Kidney epithelial cell (primary cell): Measurements from ENCODE around the gene LAS1L. TPM values are rescaled to one million over a fixed set of nuclear protein-coding genes. Genes with fewer than 3 reads are reported as not detected.
"Not testable (repeated sequence)": the region's sequence is repeated elsewhere in the genome, so short reads cannot be mapped to it uniquely, and the experiment has no call there.

Experiments
- DNase-seq: peaks from one replicate; pipeline ENCODE4 v3.0.0-alpha.2; 2010; ENCODE audit warnings: low read depth
- H3K27me3 ChIP-seq: 2 replicates; pipeline ENCODE4 v1.6.0; 2011; ENCODE audit warnings: low read length; ENCODE audit not compliant: control insufficient read depth, insufficient read depth
- H3K36me3 ChIP-seq: 2 replicates; pipeline ENCODE4 v1.5.1; 2011; ENCODE audit warnings: low read length; ENCODE audit not compliant: control insufficient read depth, insufficient read depth
- H3K4me3 ChIP-seq: 2 replicates; pipeline ENCODE4 v1.5.1; 2011; ENCODE audit warnings: low read depth, mild to moderate bottlenecking, control low read depth, low read length
- total RNA-seq: library from RNA; depleted of rRNA; stranded (reverse); fragments of >200 nt; gene quantifications from 2 replicates; pipeline ENCODE4 v1.2.3, GENCODE V29; 2015
- TF ChIP-seq, protein P1 (sequence below): IDR thresholded peaks from 2 replicates; pipeline ENCODE4 v1.5.1; 2011; ENCODE audit warnings: mild to moderate bottlenecking, moderate library complexity, low read length, control low read depth, inconsistent platforms; ENCODE audit not compliant: insufficient read depth, poor library complexity, severe bottlenecking

Gene LAS1L
- total RNA-seq, 1 donor from 2014 or later: 28.2 TPM

DNA sequence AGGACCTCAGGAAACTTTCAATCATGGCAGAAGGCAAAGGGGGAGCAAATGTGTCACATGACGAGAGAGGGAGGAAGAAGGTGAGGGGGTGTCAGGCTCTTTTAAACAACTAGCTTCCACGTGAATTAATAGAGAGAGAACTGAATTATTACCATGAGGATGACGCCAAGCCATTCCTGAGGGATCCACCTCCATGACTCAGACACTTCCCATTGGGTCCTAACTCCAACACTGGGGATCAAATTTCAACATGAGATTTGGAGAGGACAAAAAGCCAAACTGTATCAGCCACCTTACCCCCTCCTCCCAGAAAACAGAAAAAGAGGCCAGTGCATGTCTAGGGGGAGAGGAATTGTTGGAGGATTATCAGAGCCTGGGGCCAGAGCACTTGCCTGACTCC, 40.4 kb upstream of the LAS1L start:
- DNase-seq: no peak
- H3K4me3 ChIP-seq: no peak overlapping the region
- TF ChIP-seq, protein P1, sequence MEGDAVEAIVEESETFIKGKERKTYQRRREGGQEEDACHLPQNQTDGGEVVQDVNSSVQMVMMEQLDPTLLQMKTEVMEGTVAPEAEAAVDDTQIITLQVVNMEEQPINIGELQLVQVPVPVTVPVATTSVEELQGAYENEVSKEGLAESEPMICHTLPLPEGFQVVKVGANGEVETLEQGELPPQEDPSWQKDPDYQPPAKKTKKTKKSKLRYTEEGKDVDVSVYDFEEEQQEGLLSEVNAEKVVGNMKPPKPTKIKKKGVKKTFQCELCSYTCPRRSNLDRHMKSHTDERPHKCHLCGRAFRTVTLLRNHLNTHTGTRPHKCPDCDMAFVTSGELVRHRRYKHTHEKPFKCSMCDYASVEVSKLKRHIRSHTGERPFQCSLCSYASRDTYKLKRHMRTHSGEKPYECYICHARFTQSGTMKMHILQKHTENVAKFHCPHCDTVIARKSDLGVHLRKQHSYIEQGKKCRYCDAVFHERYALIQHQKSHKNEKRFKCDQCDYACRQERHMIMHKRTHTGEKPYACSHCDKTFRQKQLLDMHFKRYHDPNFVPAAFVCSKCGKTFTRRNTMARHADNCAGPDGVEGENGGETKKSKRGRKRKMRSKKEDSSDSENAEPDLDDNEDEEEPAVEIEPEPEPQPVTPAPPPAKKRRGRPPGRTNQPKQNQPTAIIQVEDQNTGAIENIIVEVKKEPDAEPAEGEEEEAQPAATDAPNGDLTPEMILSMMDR: no peak

DNA sequence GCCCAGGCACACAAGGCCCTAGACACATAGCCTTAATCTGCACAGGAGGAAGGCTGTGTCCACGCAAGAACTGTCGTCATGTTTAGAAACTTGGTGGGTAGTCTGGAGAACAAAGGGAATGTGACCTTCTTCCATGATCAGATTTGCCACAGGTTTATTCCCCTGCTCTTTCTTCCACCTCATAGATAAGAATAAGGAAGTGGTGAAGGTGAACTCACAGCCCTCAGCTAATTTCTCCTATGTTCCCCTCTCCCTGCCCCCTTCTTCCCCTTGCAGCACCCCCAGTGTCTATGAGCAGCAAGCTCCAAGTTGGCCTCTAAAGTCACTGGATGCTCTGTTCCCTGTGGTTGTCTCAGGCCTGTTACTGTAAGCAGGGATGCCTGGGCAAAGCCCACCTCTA, 39.8 kb upstream of the LAS1L start:
- no peaks in the 10 kb centered on the region for H3K36me3 ChIP-seq
- H3K27me3 ChIP-seq: no peaks in the 10 kb centered on the region
- H3K4me3 ChIP-seq: no peak overlapping the region
- TF ChIP-seq, protein P1: no peak
- no peak for DNase-seq

More for the DNA sequence above, 40.4 kb upstream of the LAS1L start:
- no peaks in the 10 kb centered on the region for H3K27me3 ChIP-seq
- H3K36me3 ChIP-seq: no peaks in the 10 kb centered on the region

DNA sequence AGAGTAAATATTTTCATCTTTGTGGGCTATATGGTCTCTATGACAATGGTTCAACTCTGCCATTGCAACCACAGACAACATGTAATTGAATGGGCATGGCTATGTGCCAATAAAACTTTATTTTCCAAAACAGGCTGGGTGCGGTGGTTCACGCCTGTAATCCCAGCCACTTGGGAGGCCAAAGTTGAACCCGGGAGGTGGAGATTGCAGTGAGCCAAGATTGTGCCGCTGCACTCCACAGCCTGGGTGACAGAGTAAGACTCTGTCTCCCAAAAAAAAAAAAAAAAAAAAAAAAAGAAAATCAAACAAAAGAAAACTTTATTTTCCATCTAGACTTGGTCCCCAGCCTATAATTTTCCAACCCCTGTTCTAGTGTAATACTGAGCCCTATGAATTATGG, 38.4 kb upstream of the LAS1L start:
- no peak overlapping the region for H3K4me3 ChIP-seq

DNA sequence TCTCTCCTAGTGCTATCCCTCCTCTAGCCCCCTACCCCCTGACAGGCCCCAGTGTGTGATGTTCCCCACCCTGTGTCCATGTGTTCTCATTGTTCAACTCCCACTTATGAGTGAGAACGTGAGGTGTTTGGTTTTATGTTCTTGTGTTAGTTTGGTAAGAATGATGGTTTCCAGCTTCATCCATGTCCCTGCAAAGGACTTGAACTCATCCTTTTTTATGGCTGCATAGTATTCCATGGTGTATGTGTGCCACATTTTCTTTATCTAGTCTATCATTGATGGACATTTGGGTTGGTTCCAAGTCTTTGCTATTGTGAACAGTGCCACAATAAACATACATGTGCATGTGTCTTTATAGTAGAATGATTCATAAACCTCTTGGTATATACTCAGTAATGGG, 28.3 kb upstream of the LAS1L start:
- H3K27me3 ChIP-seq, H3K36me3 ChIP-seq, DNase-seq, H3K4me3 ChIP-seq: not testable (repeated sequence)

More for the DNA sequence above, 38.4 kb upstream of the LAS1L start:
- TF ChIP-seq, protein P1: no peak
- no peak for DNase-seq
- Histone ChIP-seq H3K36me3 (no peaks in the 10 kb centered on the region), H3K27me3 (no peaks in the 10 kb centered on the region)

DNA sequence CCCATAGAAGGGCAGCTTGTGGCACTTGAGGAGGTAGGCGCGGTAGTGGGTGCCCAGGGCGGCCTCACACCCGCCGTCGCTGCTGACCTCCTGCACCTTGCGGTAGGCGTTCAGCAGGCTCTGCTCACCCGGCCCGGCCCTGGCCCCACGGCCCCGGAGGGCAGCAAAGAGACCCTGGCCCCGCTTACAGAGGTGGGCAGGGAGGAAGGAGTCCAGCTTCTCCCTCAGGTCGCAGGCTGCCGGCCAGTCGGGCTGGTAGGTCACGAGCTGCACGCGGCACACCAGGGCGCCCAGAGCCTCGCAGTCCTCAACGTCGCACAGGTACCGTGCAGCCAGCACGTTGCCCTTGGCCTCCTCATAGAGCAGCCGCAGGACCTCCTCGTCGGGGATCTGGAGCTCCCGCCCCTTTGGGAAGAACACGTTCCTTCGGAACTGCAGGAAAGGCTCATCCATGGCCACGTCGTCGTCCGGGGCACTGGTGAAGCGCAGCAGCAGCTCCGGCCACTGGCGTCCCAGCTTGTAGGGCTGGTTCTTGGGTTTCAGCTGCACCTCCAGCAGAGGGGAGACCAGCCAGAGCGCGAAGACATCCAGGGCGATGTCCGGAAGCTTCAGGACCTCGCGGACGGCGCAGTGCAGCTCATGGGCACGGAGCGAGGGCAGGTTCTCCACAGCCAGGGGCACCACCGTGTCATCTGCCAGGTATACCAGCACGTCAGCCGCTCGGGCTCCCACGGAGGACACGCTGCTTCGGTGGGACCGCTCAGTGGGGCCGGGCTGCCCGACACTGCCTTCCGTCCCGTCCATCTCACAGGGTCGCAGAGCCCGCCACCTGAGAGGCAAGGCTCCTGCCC, 17.1 kb upstream of the LAS1L start:
- no peak overlapping the region for H3K4me3 ChIP-seq
- no peaks in the 10 kb centered on the region for H3K27me3 ChIP-seq
- TF ChIP-seq, protein P1: no peak
- no peak for DNase-seq
- no peaks in the 10 kb centered on the region for H3K36me3 ChIP-seq

DNA sequence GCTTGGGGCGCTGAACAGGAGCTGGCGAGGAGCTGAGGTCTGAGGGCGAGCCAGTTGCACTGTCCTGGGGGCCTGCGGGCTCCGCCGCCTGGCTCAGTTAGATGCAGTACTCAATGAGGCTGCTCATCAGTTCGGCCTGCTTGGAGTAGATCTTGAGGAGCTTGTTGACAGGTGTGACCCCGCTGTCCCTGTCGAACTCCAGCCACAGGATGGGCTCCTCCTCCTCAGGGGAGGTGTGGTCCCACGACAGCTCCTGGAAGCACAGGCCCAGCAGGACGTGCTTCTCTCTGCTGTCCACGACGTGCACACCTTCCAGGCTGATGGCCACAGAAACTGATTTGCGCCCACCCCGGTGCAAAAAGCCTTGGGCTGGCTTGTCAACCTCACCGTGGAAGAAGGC, 16.5 kb upstream of the LAS1L start:
- Histone ChIP-seq H3K4me3 (no peak overlapping the region), H3K27me3 (no peaks in the 10 kb centered on the region), H3K36me3 (no peaks in the 10 kb centered on the region)
- no peak for DNase-seq
- TF ChIP-seq, protein P1: no peak
